Hepatocyte (in vitro differentiated cells): Measurements from ENCODE around the gene CELA1.

Experiments used
- CTCF ChIP-seq: fragments of 200-600 bp; sonication (generic); IDR thresholded peaks from 2 replicates; pipeline ENCODE4 v1.5.1; 2016; ENCODE audit warnings: antibody characterized with exemption, mild to moderate bottlenecking; ENCODE audit not compliant: poor library complexity
- EZH2 ChIP-seq: fragments of 200-600 bp; sonication (generic); IDR thresholded peaks from 2 replicates; pipeline ENCODE4 v1.6.1; 2016; ENCODE audit warnings: antibody characterized with exemption, mild to moderate bottlenecking, borderline replicate concordance

DNA sequence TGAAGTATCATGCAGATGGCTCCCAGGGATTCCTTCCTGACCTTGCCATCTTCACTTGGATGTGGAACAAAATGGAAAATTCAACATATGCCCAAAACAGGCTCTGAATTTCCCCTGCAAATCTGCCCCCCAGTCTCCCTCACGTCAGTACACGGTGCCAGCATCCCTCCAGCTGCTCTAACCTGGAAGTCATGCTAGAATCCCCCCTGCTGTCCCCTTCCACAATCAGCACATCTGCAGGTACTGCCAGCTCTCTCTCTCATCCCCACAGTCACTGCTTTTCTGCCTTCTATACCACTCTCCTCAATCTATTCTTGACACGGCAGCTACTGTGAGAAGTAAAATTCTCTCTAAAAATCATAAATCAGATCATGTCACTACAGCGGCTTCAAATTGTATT, 23.1 kb upstream of the CELA1 start:
- TF ChIP-seq EZH2 (no peak), CTCF (no peak)
